H1 (cell line): Measurements from ENCODE around the gene MYH7B.

Source experiments
- BRCA1 ChIP-seq: IDR thresholded peaks from 2 replicates; pipeline ENCODE4 v1.6.1; 2012; ENCODE audit warnings: low read depth, low read length, improper control_type of control experiment
- CREB1 ChIP-seq: IDR thresholded peaks from 2 replicates; pipeline ENCODE4 v1.6.1; 2012; ENCODE audit warnings: inconsistent platforms
- EZH2 ChIP-seq: fragments of 200-600 bp; sonication (generic); IDR thresholded peaks from 2 replicates; pipeline ENCODE4 v1.7.1; 2012; ENCODE audit warnings: low read depth, mild to moderate bottlenecking, moderate library complexity, low read length, inconsistent platforms; ENCODE audit not compliant: severe bottlenecking
- JUND ChIP-seq: IDR thresholded peaks from 2 replicates; pipeline ENCODE4 v1.6.1; 2011; ENCODE audit warnings: mild to moderate bottlenecking, improper control_type of control experiment, low read length
- KDM5A ChIP-seq: fragments of 200-600 bp; IDR thresholded peaks from 2 replicates; pipeline ENCODE4 v1.7.1; 2012; ENCODE audit warnings: mild to moderate bottlenecking, low read length, inconsistent platforms, mixed read lengths
- POLR2A ChIP-seq, 2 experiments: IDR thresholded peaks; 1 replicate in 1 of 2; 2 replicates in 1 of 2; pipeline ENCODE4 v1.6.1; 2011; ENCODE audit warnings: low read depth in 2 of 2, low read length in 2 of 2, mild to moderate bottlenecking in 2 of 2; ENCODE audit errors: control extremely low read depth in 1 of 2
- POLR2AphosphoS5 ChIP-seq: IDR thresholded peaks from 2 replicates; pipeline ENCODE4 v1.6.1; 2011; ENCODE audit warnings: low read depth, low read length
- SP4 ChIP-seq: IDR thresholded peaks from 2 replicates; pipeline ENCODE4 v1.6.1; 2012; ENCODE audit warnings: low read length, inconsistent platforms
- TEAD4 ChIP-seq: IDR thresholded peaks from 2 replicates; pipeline ENCODE4 v1.6.1; 2012; ENCODE audit warnings: low read depth, low read length, inconsistent platforms, mixed read lengths
- YY1 ChIP-seq: IDR thresholded peaks from 2 replicates; pipeline ENCODE4 v1.6.1; 2011; ENCODE audit warnings: low read depth, mild to moderate bottlenecking, low read length
- TF ChIP-seq, protein P1 (sequence below), 3 experiments: IDR thresholded peaks; 1 replicate in 2 of 3; 2 replicates in 1 of 3; pipeline versions ENCODE4 v1.5.1 to v1.6.1; 2011; ENCODE audit warnings: low read length in 3 of 3, mild to moderate bottlenecking in 3 of 3, inconsistent platforms in 2 of 3, low read depth in 1 of 3, moderate library complexity in 1 of 3; ENCODE audit not compliant: insufficient read depth in 1 of 3; ENCODE audit errors: control extremely low read depth in 1 of 3

- TF ChIP-seq SP4 (no peak), JUND (no peak), CREB1 (no peak), TEAD4 (no peak), POLR2A (IDR thresholded peaks at IDR 0.05; ENCODE audit: control extremely low read depth in 1 of 2, low read depth in 2 of 2, low read length in 2 of 2) (no peak), EZH2 (no peak), YY1 (no peak), KDM5A (no peak), BRCA1 (no peak), POLR2AphosphoS5 (no peak)
- TF ChIP-seq, protein P1, sequence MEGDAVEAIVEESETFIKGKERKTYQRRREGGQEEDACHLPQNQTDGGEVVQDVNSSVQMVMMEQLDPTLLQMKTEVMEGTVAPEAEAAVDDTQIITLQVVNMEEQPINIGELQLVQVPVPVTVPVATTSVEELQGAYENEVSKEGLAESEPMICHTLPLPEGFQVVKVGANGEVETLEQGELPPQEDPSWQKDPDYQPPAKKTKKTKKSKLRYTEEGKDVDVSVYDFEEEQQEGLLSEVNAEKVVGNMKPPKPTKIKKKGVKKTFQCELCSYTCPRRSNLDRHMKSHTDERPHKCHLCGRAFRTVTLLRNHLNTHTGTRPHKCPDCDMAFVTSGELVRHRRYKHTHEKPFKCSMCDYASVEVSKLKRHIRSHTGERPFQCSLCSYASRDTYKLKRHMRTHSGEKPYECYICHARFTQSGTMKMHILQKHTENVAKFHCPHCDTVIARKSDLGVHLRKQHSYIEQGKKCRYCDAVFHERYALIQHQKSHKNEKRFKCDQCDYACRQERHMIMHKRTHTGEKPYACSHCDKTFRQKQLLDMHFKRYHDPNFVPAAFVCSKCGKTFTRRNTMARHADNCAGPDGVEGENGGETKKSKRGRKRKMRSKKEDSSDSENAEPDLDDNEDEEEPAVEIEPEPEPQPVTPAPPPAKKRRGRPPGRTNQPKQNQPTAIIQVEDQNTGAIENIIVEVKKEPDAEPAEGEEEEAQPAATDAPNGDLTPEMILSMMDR (IDR thresholded peaks at IDR 0.05; ENCODE audit: control extremely low read depth in 1 of 3, insufficient read depth in 1 of 3, low read depth in 1 of 3, low read length in 3 of 3), result no peak
These were observed 21.9 kb downstream of the MYH7B start for GRCh38 chr20:34977365-34978091.
